ENCODE results near the gene AIFM2.

GRCh38 chr10:70088308-70088698 is 44.3 kb downstream of the AIFM2 start:
- TF ChIP-seq CTCF (IDR thresholded peaks at IDR 0.05; ENCODE audit: low read depth, low read length, missing input control): no peak
- no peak for TF ChIP-seq REST (IDR thresholded peaks at IDR 0.05)
- no peak for TF ChIP-seq TAF1 (conservative IDR thresholded peaks at IDR 0.05)

All from liver (tissue), 3 donors.